Measurements from ENCODE around the gene ZNF438. TPM values are rescaled to one million over a fixed set of nuclear protein-coding genes. Genes with fewer than 3 reads are reported as not detected.
"Not testable (repeated sequence)": the region's sequence is repeated elsewhere in the genome, so short reads cannot be mapped to it uniquely, and the experiment has no call there.

ZNF438 gene
- polyA plus RNA-seq, 1 experiment = 5.0 TPM

DNA sequence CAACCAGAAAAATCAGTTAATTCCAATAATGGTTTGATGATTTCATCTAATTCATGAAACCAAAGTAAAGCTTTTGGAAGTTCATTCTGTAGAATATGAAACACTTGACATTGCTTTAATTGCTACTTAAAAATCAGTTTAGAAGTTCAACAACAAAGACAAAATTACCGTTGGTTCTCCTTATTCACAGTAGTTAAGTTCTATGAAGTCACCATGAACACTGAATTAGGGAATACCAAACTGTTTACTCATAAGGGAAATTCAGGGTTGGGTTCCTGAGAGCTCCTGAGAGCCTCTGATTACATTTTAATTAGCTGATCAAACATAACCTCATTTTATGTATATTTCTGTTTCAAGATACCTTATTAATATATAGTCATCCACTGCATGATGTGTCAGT, 46.2 kb downstream of the ZNF438 start:
- no peaks in the 10 kb centered on the region for H3K27me3 ChIP-seq (ENCODE audit: control insufficient read depth, insufficient read depth, low read length)
- H3K4me3 ChIP-seq (ENCODE audit: low read depth, low read length) = no peak overlapping the region
- ChIA-PET CTCF (interaction anchor here (1.0 kb wide), 1 partner anchor 825 kb away, joined by 3 read pairs; no protein-coding TSS in a partner anchor), POLR2A (interaction anchor here (0.8 to 1.5 kb wide), 2 partner anchors 46 to 249 kb away, joined by 3 to 4 read pairs; partner anchors contain the start of gene ZNF438)
- no peak for DNase-seq (ENCODE audit: low read depth, low spot score)
- H3K27ac ChIP-seq (ENCODE audit: low read depth, low read length) = no peak overlapping the region
- TF ChIP-seq, protein P1, sequence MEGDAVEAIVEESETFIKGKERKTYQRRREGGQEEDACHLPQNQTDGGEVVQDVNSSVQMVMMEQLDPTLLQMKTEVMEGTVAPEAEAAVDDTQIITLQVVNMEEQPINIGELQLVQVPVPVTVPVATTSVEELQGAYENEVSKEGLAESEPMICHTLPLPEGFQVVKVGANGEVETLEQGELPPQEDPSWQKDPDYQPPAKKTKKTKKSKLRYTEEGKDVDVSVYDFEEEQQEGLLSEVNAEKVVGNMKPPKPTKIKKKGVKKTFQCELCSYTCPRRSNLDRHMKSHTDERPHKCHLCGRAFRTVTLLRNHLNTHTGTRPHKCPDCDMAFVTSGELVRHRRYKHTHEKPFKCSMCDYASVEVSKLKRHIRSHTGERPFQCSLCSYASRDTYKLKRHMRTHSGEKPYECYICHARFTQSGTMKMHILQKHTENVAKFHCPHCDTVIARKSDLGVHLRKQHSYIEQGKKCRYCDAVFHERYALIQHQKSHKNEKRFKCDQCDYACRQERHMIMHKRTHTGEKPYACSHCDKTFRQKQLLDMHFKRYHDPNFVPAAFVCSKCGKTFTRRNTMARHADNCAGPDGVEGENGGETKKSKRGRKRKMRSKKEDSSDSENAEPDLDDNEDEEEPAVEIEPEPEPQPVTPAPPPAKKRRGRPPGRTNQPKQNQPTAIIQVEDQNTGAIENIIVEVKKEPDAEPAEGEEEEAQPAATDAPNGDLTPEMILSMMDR (IDR thresholded peaks at IDR 0.05; ENCODE audit: low read depth, low read length) = no peak
- H3K9me3 ChIP-seq (ENCODE audit: control insufficient read depth, insufficient read depth, low read length) = no peaks in the 10 kb centered on the region; the same call in 1 of the 2 replicates

- CTCF ChIA-PET = interaction anchor here (1.0 kb wide), 1 partner anchor 825 kb away, joined by 3 read pairs; no protein-coding TSS in a partner anchor
- DNase-seq (ENCODE audit: low read depth, low spot score) = no peak
- Histone ChIP-seq H3K27ac (ENCODE audit: low read depth, low read length) (no peak overlapping the region), H3K27me3 (ENCODE audit: control insufficient read depth, insufficient read depth, low read length) (no peaks in the 10 kb centered on the region), H3K4me3 (ENCODE audit: low read depth, low read length) (no peak overlapping the region), H3K9me3 (ENCODE audit: control insufficient read depth, insufficient read depth, low read length) (no peaks in the 10 kb centered on the region; the same call in 1 of the 2 replicates)
- POLR2A ChIA-PET = no interaction called here
- TF ChIP-seq, protein P1 (IDR thresholded peaks at IDR 0.05; ENCODE audit: low read depth, low read length) = no peak
Measured at GRCh38 chr10:30984563-30985328, 46.9 kb downstream of the ZNF438 start.

DNA sequence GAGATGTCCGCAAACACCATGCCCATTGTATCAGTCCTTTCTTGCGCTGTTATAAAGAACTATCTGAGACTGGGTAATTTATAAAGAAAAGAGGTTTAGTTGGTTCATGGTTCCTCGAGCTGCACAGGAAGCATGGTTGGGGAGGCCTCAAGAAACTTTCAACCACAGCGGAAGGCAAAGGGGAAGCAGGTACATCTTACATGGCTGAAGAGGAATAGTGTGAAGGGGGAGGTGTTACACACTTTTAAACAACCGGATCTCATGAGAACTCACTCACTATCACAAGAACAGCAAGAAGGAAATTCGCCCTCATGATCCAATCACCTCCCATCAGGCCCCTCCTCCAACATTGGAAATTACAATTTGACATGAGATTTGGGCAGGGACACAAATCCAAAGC, 48.5 kb downstream of the ZNF438 start:
- POLR2A ChIA-PET; H3K9me3 ChIP-seq (ENCODE audit: control insufficient read depth, insufficient read depth, low read length); DNase-seq (ENCODE audit: low read depth, low spot score); H3K4me3 ChIP-seq (ENCODE audit: low read depth, low read length); H3K27me3 ChIP-seq (ENCODE audit: control insufficient read depth, insufficient read depth, low read length); H3K27ac ChIP-seq (ENCODE audit: low read depth, low read length): not testable (repeated sequence)
- CTCF ChIA-PET = interaction anchor here (0.5 kb wide), 1 partner anchor 15 kb away, joined by 3 read pairs; no protein-coding TSS in a partner anchor

DNA sequence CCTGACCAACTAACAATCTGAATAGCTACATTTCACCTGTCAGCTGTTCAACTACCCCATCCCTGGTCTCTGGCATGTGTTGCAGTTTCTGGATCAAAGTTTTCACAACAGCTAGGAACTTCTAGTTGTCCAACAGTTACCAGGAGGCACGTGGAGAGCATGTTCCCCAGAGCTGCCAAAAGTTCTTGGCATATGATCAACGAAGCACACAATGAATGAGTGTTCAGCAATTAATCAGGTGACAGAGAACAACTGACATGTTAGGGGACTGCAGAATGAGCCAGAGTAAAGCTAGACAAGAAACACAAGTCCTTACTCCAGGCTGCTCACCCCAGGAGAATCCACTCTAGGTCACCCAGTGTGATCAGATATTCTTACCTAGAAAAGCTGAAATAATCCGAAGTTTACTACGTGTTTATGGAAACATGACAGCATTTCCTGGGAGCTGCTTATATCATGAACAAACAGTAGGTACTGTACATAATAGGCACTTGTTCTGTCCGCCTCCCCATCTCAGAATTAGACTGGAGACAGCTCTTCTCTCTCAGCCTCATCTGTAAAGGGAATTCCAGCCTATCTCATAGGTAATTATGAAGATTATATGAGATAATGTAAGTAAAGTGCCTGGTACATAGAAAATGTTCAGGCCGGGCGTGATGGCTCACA, 50.6 kb downstream of the ZNF438 start:
- no peak overlapping the region for H3K27ac ChIP-seq (ENCODE audit: low read depth, low read length)
- POLR2A ChIA-PET = interaction anchor here (1.3 kb wide), 1 partner anchor 51 kb away, joined by 12 read pairs; the partner anchor contains the start of gene ZNF438
- no peak for DNase-seq (ENCODE audit: low read depth, low spot score)
- no peaks in the 10 kb centered on the region for H3K27me3 ChIP-seq (ENCODE audit: control insufficient read depth, insufficient read depth, low read length)
- CTCF ChIA-PET = interaction anchor here (0.7 kb wide), 1 partner anchor 50 kb away, joined by 3 read pairs; no protein-coding TSS in a partner anchor
- TF ChIP-seq, protein P1 (IDR thresholded peaks at IDR 0.05; ENCODE audit: low read depth, low read length) = no peak
- H3K4me3 ChIP-seq (ENCODE audit: low read depth, low read length) = no peak overlapping the region
- H3K9me3 ChIP-seq (ENCODE audit: control insufficient read depth, insufficient read depth, low read length) = no peaks in the 10 kb centered on the region; the same call in 1 of the 2 replicates

DNA sequence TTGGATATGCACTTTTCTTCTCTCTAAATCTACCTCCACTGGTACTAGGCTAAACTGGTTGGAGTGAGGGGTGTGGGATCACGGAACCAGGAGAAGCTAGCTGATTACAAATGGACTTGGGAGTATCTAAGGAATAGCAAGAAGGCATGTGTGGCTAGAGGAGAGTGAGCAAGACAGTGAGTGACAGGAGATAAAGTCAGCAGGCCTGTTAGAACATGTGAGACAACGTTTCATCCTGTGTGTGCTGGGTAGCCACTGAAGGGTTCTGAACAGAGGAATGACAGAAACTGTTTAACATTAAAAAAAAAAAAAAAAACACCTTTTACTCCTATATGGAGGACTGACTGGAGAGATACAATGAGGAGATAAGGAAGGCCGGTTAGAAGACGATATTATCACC, 51.7 kb downstream of the ZNF438 start:
- ChIA-PET POLR2A (no interaction called here), CTCF (no interaction called here)
- no peak for DNase-seq (ENCODE audit: low read depth, low spot score)
- Histone ChIP-seq H3K27ac (ENCODE audit: low read depth, low read length) (no peak overlapping the region), H3K4me3 (ENCODE audit: low read depth, low read length) (no peak overlapping the region), H3K27me3 (ENCODE audit: control insufficient read depth, insufficient read depth, low read length) (no peaks in the 10 kb centered on the region), H3K9me3 (ENCODE audit: control insufficient read depth, insufficient read depth, low read length) (no peaks in the 10 kb centered on the region; the same call in 1 of the 2 replicates)
- TF ChIP-seq, protein P1 (IDR thresholded peaks at IDR 0.05; ENCODE audit: low read depth, low read length) = no peak
